ENCODE data around the gene GALNT2.

- no peak for TF ChIP-seq CTCF (IDR thresholded peaks at IDR 0.05)
- TF ChIP-seq EZH2 (IDR thresholded peaks at IDR 0.05; ENCODE audit: borderline replicate concordance, insufficient read depth, low read depth, low read length, poor library complexity, severe bottlenecking) = no peak
Measured at GRCh38 chr1:230085178-230085515, 18.1 kb downstream of the GALNT2 start.
